Activated CD4-positive, alpha-beta memory T cell treated with anti-CD3 and anti-CD28 coated beads, Interleukin-2, amount 10 ng/mL, durations not matched to agents 7 days and 5 days (primary cell): ENCODE data around the gene GPC5. TPM values are rescaled to one million over a fixed set of nuclear protein-coding genes. Genes with fewer than 3 reads are reported as not detected.

ENCODE experiments used
- CTCF ChIA-PET: fragments of 350-600 bp; sonication (Branson Sonifier 250); formaldehyde crosslinking; loops from one replicate; lab custom pipeline; 2021; ENCODE audit warnings: antibody characterized with exemption, inconsistent platforms; lab: Charles Lee
- POLR2A ChIA-PET: fragments of 350-600 bp; sonication (Branson Sonifier 250); formaldehyde crosslinking; loops from one replicate; lab custom pipeline; 2021; ENCODE audit warnings: antibody characterized with exemption; lab: Charles Lee
- DNase-seq: peaks from one replicate; pipeline ENCODE4 v3.0.0-alpha.2; 2020
- H3K27ac Mint-ChIP-seq: one replicate; pipeline ENCODE4 v1.8.0; 2021; ENCODE audit warnings: mild to moderate bottlenecking, mixed read lengths
- H3K27me3 Mint-ChIP-seq: one replicate; pipeline ENCODE4 v1.8.0; 2021; ENCODE audit warnings: mixed read lengths
- H3K36me3 Mint-ChIP-seq: one replicate; pipeline ENCODE4 v1.8.0; 2021; ENCODE audit warnings: low read depth, mixed read lengths
- H3K4me1 Mint-ChIP-seq: one replicate; pipeline ENCODE4 v1.8.0; 2021; ENCODE audit warnings: mixed read lengths
- H3K4me3 Mint-ChIP-seq: one replicate; pipeline ENCODE4 v1.8.0; 2021; ENCODE audit warnings: mild to moderate bottlenecking, mixed read lengths
- H3K9me3 Mint-ChIP-seq: one replicate; pipeline ENCODE4 v1.8.0; 2021; ENCODE audit warnings: mixed read lengths
- total RNA-seq, 2 experiments: library from RNA; stranded (reverse); gene quantifications; one replicate each; pipeline ENCODE4 v1.2.3, GENCODE V29; 2021

The GPC5 gene
- total RNA-seq, 2 experiments from 2014 or later, result not detected

GRCh38 chr13:91710733-91711132, 312.3 kb downstream of the GPC5 start:
- H3K27me3 Mint-ChIP-seq, result no peaks in the 10 kb centered on the region
- ChIA-PET CTCF (no interaction called here), POLR2A (no interaction called here)
- H3K9me3 Mint-ChIP-seq, result no peaks in the 10 kb centered on the region
- no peak overlapping the region for H3K27ac Mint-ChIP-seq
- no peak overlapping the region for H3K4me3 Mint-ChIP-seq
- H3K36me3 Mint-ChIP-seq, result no peaks in the 10 kb centered on the region
- H3K4me1 Mint-ChIP-seq, result no peaks in the 10 kb centered on the region
- DNase-seq, result no peak

GRCh38 chr13:91714855-91715254, 316.4 kb downstream of the GPC5 start:
- Mint-ChIP-seq H3K4me3 (no peak overlapping the region), H3K27ac (no peak overlapping the region), H3K4me1 (no peaks in the 10 kb centered on the region), H3K9me3 (no peaks in the 10 kb centered on the region), H3K27me3 (no peaks in the 10 kb centered on the region), H3K36me3 (no peaks in the 10 kb centered on the region)
- no peak for DNase-seq
- POLR2A ChIA-PET, result no interaction called here
- CTCF ChIA-PET, result no interaction called here

DNA sequence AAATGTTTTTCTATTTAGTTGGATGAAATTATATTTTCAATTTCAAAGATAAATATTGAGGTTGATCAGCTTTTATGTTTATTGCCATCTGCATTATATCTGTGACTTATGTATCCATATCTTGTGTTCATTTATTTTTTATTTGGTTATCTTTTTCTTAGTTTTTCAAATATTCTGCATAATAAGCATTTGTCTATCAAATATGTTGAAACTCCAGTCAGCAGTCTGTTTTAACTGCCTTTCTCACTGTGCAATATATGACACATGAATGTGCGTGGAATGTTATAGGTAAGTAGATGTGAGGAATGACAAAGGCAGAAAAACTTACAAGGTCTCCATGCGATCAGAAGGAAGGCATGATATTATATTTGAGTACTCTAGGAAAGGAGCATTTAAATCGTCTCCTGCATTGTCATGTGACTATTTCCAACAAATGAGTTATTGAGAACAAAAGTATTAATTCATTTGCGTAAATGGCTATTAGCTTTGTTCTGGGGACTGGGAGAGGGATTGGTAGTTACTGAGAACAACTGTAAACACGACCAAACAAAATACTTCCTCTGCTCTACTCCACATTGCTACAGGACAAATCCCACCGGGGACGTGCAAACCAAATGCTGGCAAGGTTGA, 318.1 kb downstream of the GPC5 start:
- DNase-seq, result no peak
- Mint-ChIP-seq H3K27ac (no peak overlapping the region), H3K4me1 (no peaks in the 10 kb centered on the region), H3K9me3 (no peaks in the 10 kb centered on the region), H3K4me3 (no peak overlapping the region), H3K27me3 (peaks cover 1% of the 10 kb centered on the region), H3K36me3 (no peaks in the 10 kb centered on the region)
- CTCF ChIA-PET, result no interaction called here
- POLR2A ChIA-PET, result no interaction called here

GRCh38 chr13:91719033-91719432, 320.6 kb downstream of the GPC5 start:
- no peak overlapping the region for H3K4me3 Mint-ChIP-seq
- ChIA-PET POLR2A (no interaction called here), CTCF (interaction anchor here (0.6 kb wide), 1 partner anchor 37 kb away, joined by 3 read pairs; no protein-coding TSS in a partner anchor)
- H3K27ac Mint-ChIP-seq, result no peak overlapping the region
- no peaks in the 10 kb centered on the region for H3K36me3 Mint-ChIP-seq
- no peaks in the 10 kb centered on the region for H3K4me1 Mint-ChIP-seq
- H3K9me3 Mint-ChIP-seq, result no peaks in the 10 kb centered on the region
- peaks cover 1% of the 10 kb centered on the region for H3K27me3 Mint-ChIP-seq
- no peak for DNase-seq

DNA sequence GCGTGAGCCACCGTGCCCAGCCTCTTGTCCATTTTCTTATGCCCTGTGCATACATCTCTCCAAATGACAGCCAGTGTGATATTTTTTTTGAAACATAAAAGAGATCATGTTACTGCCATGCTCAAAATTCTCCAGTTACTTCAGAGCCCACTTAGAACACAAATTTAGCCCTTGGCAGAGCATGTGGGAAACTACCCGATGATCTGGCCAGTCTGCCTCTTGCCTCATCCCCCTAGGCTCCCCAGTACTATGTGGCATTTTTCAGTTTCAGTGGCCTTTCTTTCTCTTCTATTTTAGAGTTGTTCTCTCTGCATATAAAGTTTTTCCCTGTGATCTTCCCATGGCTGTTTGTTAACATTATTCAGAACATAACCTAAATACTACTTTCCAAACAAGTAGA, 323.0 kb downstream of the GPC5 start:
- Mint-ChIP-seq H3K27ac (no peak overlapping the region), H3K4me3 (no peak overlapping the region), H3K36me3 (no peaks in the 10 kb centered on the region), H3K9me3 (no peaks in the 10 kb centered on the region), H3K27me3 (peaks cover 1% of the 10 kb centered on the region), H3K4me1 (no peaks in the 10 kb centered on the region)
- no peak for DNase-seq
- ChIA-PET CTCF (interaction anchor here (0.8 to 1.5 kb wide), 2 partner anchors 340 to 410 kb away, joined by 3 to 4 read pairs; no protein-coding TSS in a partner anchor), POLR2A (no interaction called here)

- POLR2A ChIA-PET, result no interaction called here
Measured at GRCh38 chr13:91722267-91722884, 324.0 kb downstream of the GPC5 start.

GRCh38 chr13:91724591-91724990, 326.2 kb downstream of the GPC5 start:
- H3K27me3 Mint-ChIP-seq, result peaks cover 1% of the 10 kb centered on the region
- POLR2A ChIA-PET, result no interaction called here
- no peak overlapping the region for H3K27ac Mint-ChIP-seq
- no peaks in the 10 kb centered on the region for H3K9me3 Mint-ChIP-seq
- H3K4me3 Mint-ChIP-seq, result no peak overlapping the region
- DNase-seq, result no peak
- no peaks in the 10 kb centered on the region for H3K4me1 Mint-ChIP-seq
- CTCF ChIA-PET, result interaction anchor here (1.4 kb wide), 1 partner anchor 411 kb away, joined by 4 read pairs; no protein-coding TSS in a partner anchor
- H3K36me3 Mint-ChIP-seq, result no peaks in the 10 kb centered on the region

More at GRCh38 chr13:91722267-91722884, 324.0 kb downstream of the GPC5 start:
- H3K9me3 Mint-ChIP-seq, result no peaks in the 10 kb centered on the region
- no peaks in the 10 kb centered on the region for H3K36me3 Mint-ChIP-seq
- peaks cover 1% of the 10 kb centered on the region for H3K27me3 Mint-ChIP-seq
- no peak for DNase-seq
- no peak overlapping the region for H3K4me3 Mint-ChIP-seq
- CTCF ChIA-PET, result interaction anchor here (0.6 to 1.5 kb wide), 3 partner anchors 42 to 411 kb away, joined by 3 to 4 read pairs (median 3); no protein-coding TSS in a partner anchor
- no peak overlapping the region for H3K27ac Mint-ChIP-seq
- no peaks in the 10 kb centered on the region for H3K4me1 Mint-ChIP-seq

DNA sequence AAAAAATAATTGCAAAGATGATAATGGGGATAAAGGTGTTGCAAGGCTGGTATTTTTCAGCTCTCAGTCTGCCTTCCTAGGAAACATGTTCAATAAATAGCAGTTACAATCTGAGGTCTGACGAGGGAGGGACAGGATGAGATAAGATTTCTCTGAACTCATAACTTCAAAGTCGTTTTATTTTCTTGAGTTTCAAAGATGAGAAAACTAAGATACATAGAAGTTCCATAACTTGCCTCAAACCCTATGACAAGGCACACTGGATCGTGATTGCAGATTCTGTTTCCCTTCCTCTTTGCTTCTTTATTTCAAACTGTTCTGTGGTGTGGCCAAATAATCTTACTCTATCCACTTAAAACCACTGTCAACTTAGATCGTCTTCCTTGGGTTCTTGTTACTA, 327.2 kb downstream of the GPC5 start:
- no peak for DNase-seq
- Mint-ChIP-seq H3K36me3 (no peaks in the 10 kb centered on the region), H3K4me1 (no peaks in the 10 kb centered on the region), H3K9me3 (no peaks in the 10 kb centered on the region), H3K27ac (no peak overlapping the region), H3K4me3 (no peak overlapping the region), H3K27me3 (peaks cover 1% of the 10 kb centered on the region)
- POLR2A ChIA-PET, result no interaction called here
- CTCF ChIA-PET, result no interaction called here

DNA sequence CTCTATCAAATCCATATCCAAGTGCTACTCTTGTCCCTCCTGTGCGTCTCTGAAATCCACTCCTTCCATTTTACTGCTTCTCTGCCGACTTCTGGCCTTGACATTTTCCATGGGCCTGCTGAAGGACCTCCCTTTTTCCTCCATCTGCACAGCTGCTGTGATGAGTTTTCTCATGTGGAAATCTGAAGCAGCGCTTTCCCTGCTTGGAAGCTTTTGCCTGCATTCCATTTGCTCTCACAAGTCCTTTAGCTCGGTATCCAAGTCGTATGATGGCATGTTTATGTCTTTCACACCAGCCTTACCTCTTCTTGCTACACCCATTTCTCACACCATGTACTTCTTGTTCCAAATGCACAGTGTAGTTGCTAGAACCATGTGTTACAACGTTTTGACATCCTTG, 328.2 kb downstream of the GPC5 start:
- H3K4me3 Mint-ChIP-seq, result no peak overlapping the region
- CTCF ChIA-PET, result interaction anchor here (0.6 kb wide), 1 partner anchor 413 kb away, joined by 3 read pairs; no protein-coding TSS in a partner anchor
- POLR2A ChIA-PET, result no interaction called here
- no peaks in the 10 kb centered on the region for H3K27me3 Mint-ChIP-seq
- no peak overlapping the region for H3K27ac Mint-ChIP-seq
- H3K4me1 Mint-ChIP-seq, result no peaks in the 10 kb centered on the region
- H3K9me3 Mint-ChIP-seq, result no peaks in the 10 kb centered on the region
- no peak for DNase-seq
- H3K36me3 Mint-ChIP-seq, result no peaks in the 10 kb centered on the region

DNA sequence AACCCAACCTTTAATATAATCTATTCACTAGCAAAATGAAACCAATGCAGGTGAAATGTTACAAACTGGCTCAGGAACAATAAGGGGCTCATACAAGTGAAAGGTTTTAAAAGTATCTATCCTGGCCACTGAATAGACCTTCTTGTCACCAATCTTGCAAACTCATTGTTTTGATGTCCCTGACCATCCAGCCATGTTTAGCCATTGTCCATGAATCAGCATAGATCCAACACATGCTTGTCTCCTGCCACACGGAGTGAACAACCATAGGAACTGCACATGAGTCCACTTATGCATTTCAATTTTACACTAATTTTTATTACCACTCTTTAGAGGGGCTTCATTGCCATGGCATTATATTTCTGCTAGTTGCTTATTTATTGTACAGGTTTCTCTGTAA, 331.4 kb downstream of the GPC5 start:
- ChIA-PET POLR2A (no interaction called here), CTCF (no interaction called here)
- Mint-ChIP-seq H3K4me3 (no peak overlapping the region), H3K9me3 (peaks cover 4% of the 10 kb centered on the region), H3K27me3 (no peaks in the 10 kb centered on the region), H3K36me3 (no peaks in the 10 kb centered on the region), H3K27ac (no peak overlapping the region), H3K4me1 (no peaks in the 10 kb centered on the region)
- no peak for DNase-seq

GRCh38 chr13:91739751-91740150, 341.3 kb downstream of the GPC5 start:
- ChIA-PET POLR2A (no interaction called here), CTCF (no interaction called here)
- H3K9me3 Mint-ChIP-seq, result no peaks in the 10 kb centered on the region

GRCh38 chr13:91740756-91741155, 342.3 kb downstream of the GPC5 start:
- POLR2A ChIA-PET, result no interaction called here
- H3K36me3 Mint-ChIP-seq, result no peaks in the 10 kb centered on the region
- no peak overlapping the region for H3K27ac Mint-ChIP-seq
- no peak overlapping the region for H3K4me3 Mint-ChIP-seq
- H3K9me3 Mint-ChIP-seq, result no peaks in the 10 kb centered on the region
- CTCF ChIA-PET, result interaction anchor here (0.6 kb wide), 1 partner anchor 163 kb away, joined by 3 read pairs; no protein-coding TSS in a partner anchor
- H3K4me1 Mint-ChIP-seq, result no peaks in the 10 kb centered on the region
- DNase-seq, result no peak
- H3K27me3 Mint-ChIP-seq, result no peaks in the 10 kb centered on the region

More at GRCh38 chr13:91739751-91740150, 341.3 kb downstream of the GPC5 start:
- H3K4me1 Mint-ChIP-seq, result no peaks in the 10 kb centered on the region
- no peak for DNase-seq
- no peaks in the 10 kb centered on the region for H3K27me3 Mint-ChIP-seq
- no peaks in the 10 kb centered on the region for H3K36me3 Mint-ChIP-seq
- H3K4me3 Mint-ChIP-seq, result no peak overlapping the region
- no peak overlapping the region for H3K27ac Mint-ChIP-seq

DNA sequence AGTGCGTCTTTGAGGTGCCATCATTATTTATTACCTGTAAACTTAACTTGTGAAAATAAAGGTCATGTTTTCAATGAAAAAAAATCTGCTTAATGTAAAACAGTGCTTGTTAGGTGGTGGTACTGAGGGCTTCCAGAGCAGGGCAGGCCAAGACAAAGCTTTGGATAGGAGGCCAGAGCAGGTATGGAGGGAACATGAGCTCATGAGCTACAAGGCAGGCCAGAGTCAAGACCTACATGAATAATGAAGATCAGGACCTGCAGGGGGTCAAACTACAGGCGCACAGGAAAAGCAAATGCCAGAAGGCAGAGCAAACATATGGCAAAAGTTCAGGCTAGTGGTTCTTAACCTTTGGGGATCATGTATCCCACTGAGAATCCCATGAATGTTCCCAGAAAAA, 343.5 kb downstream of the GPC5 start:
- H3K27me3 Mint-ChIP-seq, result no peaks in the 10 kb centered on the region
- H3K4me3 Mint-ChIP-seq, result no peak overlapping the region
- H3K9me3 Mint-ChIP-seq, result no peaks in the 10 kb centered on the region
- H3K36me3 Mint-ChIP-seq, result no peaks in the 10 kb centered on the region
- no peak overlapping the region for H3K27ac Mint-ChIP-seq
- ChIA-PET CTCF (no interaction called here), POLR2A (no interaction called here)
- H3K4me1 Mint-ChIP-seq, result no peaks in the 10 kb centered on the region
- DNase-seq, result no peak
